Lower lobe of right lung (tissue), 2 donors: ENCODE measurements around the gene ELMO2. TPM values are rescaled to one million over a fixed set of nuclear protein-coding genes. Genes with fewer than 3 reads are reported as not detected.

Source experiments
- ATAC-seq, 2 donors: fragments of 200-7000 bp; cut with Tn5 transposase; one replicate each; pipeline ENCODE4 v1.9.1; 2020 to 2022; ENCODE audit warnings: mild to moderate bottlenecking in 2 of 2, moderate library complexity in 2 of 2
- DNase-seq: peaks from one replicate; pipeline ENCODE4 v3.0.0-alpha.2; 2020
- H3K27ac ChIP-seq: fragments of 200-600 bp; one replicate; pipeline ENCODE4 v1.8.0; 2022
- H3K27me3 ChIP-seq: fragments of 200-600 bp; one replicate; pipeline ENCODE4 v1.8.0; 2022; ENCODE audit warnings: low read depth
- H3K36me3 ChIP-seq: fragments of 200-600 bp; one replicate; pipeline ENCODE4 v1.8.0; 2022; ENCODE audit warnings: mild to moderate bottlenecking
- H3K4me1 ChIP-seq: fragments of 200-600 bp; one replicate; pipeline ENCODE4 v1.8.0; 2022
- H3K4me3 ChIP-seq: fragments of 200-600 bp; one replicate; pipeline ENCODE4 v1.8.0; 2022; ENCODE audit warnings: mild to moderate bottlenecking
- H3K9me3 ChIP-seq: fragments of 200-600 bp; one replicate; pipeline ENCODE4 v1.8.0; 2022
- CTCF ChIP-seq: fragments of 200-600 bp; IDR thresholded peaks from one replicate; pipeline ENCODE4 v1.8.0; 2022; ENCODE audit warnings: antibody characterized with exemption, mild to moderate bottlenecking
- intact Hi-C: fragments of 100-400 bp; cut with DNase I; formaldehyde crosslinking; loops from one replicate; pipeline ENCODE4 v1.11.0; 2022
- total RNA-seq: library from RNA; stranded (reverse); fragmentation: NEBNext Ultra II Directional; extraction: Animal tissue kit (Norgen Biotek cat#: 25700); gene quantifications from one replicate; pipeline ENCODE4 v1.2.1, GENCODE V29; 2021
- donor health status: DM: no; HTN: yes; CAD: no; lungs with severe emphysema.

The ELMO2 gene
- total RNA-seq, 1 donor from 2014 or later: 61.9 TPM

GRCh38 chr20:46317685-46318177 lies 88.7 kb downstream of the ELMO2 start:
- Histone ChIP-seq H3K36me3 (no peaks in the 10 kb centered on the region), H3K27ac (no peak overlapping the region), H3K4me3 (no peak overlapping the region), H3K9me3 (no peaks in the 10 kb centered on the region), H3K27me3 (peaks cover 78% of the 10 kb centered on the region), H3K4me1 (peaks cover 1% of the 10 kb centered on the region)
- no peak for TF ChIP-seq CTCF
- ATAC-seq (no peak), DNase-seq (no peak)
- intact Hi-C loops: no loop called here

- Histone ChIP-seq H3K27me3 (peaks cover 81% of the 10 kb centered on the region), H3K4me1 (peaks cover 5% of the 10 kb centered on the region), H3K9me3 (no peaks in the 10 kb centered on the region), H3K4me3 (no peak overlapping the region), H3K36me3 (no peaks in the 10 kb centered on the region), H3K27ac (no peak overlapping the region)
- ATAC-seq: no peak
- DNase-seq: no peak
- TF ChIP-seq CTCF: no peak
- intact Hi-C loops: no loop called here
These were observed 89.3 kb downstream of the ELMO2 start for GRCh38 chr20:46316984-46317684.

Other genes starting within 250 kb of the ELMO2 start
- 0.35 TPM for gene CDH22, start 98.1 kb downstream of the ELMO2 start, total RNA-seq
- gene ZNF334, start 106.9 kb upstream of the ELMO2 start, total RNA-seq: 4.7 TPM
- gene OCSTAMP, start 144.0 kb upstream of the ELMO2 start, total RNA-seq: not detected
- 2.0 TPM for gene SLC13A3, start 244.8 kb upstream of the ELMO2 start, total RNA-seq